HG03095 (cell line): ENCODE measurements around the gene IL1R2.
A peak's percentile ranks its signal among the peaks of the same experiment; 100 is the strongest.

Experiments
- ATAC-seq: cut with Tn5 transposase; IDR thresholded peaks from one replicate; pipeline ENCODE4 v1.9.1; 2021; ENCODE audit warnings: moderate library complexity; ENCODE audit not compliant: unreplicated experiment

The IL1R2 gene

DNA sequence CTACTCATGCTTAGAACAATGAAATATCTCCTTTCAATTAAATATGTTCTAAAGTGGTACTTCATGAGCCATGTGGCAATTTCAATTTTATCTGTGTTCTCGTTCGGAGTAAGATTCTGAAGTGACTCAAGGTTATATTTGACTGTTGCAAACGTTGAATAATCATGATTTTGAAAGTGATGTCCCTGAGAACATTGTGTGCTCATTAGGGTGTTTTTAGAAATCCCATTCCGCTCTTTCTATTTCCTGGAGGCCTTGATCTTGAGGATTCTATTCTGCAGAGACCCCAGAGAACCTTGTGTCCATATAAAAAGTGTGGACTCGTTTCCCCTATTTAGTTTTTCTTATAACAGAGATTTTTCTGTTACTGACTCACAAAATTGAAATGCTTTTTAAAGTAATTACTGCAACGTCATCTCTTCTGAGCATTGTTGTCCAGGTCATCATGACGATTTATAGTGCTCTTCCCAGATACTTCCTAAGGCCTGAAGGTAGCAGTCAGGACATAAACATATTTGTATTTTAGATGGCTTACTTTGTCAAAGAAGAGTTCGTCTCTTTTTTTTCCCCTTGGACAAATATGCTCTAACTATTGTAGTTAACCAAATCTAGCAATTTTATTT, 27.2 kb downstream of the IL1R2 start:
- ATAC-seq, result no peak

DNA sequence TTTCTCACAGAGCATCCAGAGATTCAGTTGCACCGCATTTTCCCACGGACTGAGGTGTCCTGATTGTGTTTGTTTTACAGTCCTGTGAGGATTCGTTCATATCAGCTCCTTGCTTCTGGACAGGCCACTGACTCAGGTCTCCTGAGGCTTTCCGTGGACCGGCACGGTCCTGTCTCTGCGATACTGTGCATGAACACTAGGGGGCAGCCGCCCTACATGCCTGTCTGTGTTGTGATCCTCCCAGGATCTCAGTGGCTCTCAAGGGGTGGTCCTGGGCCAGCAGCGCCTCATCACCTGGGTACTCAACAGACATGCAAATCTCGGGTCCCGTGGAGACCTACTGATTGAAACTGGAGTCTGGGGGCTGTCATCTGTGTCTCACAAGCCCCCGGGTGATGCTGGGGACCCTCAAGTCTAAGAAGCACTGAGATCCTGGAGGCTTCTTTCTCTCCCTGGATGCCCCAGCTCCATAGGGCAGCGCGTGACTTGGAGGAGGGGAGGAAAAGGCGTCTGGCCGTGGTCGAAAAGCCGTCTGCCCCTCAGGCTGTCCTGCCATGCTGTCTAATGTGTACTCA, 28.9 kb downstream of the IL1R2 start:
- ATAC-seq, result no peak

DNA sequence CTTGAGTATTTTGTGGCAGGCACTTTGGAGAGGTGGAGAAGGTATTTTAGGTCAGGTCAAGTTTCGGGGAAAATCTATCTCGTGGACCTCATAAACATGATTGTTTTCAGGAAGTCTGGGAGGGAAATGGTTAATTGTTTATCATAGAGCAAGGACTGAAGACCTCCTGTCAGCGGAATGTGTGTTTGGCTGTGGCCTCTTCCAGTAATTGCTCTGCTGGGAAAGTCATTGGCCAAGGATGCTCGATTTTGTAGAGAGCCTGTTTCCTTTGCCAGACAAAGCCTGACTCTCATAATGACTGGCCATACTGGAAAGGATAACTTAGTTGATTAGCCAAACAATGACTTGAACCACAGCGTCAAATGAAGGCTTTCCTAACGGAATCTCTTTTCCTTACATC, 30.0 kb downstream of the IL1R2 start:
- no peak for ATAC-seq

- ATAC-seq, result no peak
Observed at GRCh38 chr2:102022884-102023539, 31.3 kb downstream of the IL1R2 start.

DNA sequence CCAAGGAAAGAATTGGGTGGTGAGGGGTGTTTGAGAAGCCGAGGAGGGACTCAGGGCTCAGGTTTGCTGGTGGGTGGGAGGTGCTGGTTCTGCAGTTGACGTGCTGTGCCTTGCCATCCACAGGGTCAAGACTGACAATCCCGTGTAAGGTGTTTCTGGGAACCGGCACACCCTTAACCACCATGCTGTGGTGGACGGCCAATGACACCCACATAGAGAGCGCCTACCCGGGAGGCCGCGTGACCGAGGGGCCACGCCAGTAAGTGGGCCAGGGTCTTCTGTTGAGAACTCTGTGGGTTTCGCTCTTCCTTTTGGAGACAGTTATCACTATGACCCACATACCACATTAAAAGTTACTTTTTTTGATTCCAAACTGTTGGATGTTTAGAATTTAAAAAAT, 32.6 kb downstream of the IL1R2 start:
- no peak for ATAC-seq

DNA sequence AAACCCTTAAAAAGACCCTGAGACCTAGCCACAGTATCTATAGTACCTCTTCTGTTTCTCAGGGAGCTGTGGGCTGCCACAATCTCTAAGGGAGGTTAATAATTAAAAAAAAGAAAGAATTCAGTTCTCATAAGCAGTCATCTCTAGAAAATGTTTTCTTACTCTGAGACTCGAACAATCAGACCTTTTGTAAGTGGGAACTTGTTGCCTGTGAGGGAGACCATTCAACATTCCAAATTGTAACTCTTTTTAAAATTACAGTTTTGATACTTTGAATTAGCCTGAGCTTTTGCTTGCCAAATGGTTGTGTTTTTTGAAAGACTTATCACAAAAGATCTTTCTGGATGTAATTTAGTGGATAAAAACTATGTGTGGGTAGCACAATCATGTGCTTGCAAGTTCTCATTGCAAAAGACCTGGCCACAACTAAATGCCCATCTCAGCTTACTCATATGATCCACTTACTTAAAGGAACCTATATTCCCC, 33.3 kb downstream of the IL1R2 start:
- peak; percentile 68 for ATAC-seq

DNA sequence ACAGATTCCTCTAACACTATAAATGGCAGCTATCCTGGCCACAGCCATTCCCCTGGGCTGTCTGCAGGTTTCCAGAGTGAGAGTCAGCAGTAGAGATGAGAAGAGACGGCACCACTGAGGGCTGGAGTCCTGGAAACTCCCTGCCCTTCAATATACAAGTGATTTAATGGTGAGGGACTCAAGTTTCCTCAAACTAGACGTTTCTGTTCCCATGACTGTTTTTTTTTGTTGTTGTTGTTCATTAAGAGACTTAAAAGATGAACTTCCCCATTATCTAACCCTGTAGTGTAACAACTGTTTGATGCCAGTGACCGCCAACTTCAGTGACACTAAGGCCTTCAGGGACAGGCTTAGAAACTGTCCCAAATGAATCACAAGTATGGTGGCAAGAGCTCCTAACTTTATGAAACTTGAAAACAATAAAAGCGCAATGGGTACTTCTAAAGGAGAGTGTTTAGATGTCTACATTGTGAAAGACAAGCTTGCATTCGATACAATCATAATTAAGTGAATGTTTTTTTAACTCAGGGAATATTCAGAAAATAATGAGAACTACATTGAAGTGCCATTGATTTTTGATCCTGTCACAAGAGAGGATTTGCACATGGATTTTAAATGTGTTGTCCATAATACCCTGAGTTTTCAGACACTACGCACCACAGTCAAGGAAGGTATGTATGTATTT, 34.0 kb downstream of the IL1R2 start:
- ATAC-seq, result peak; percentile 47

DNA sequence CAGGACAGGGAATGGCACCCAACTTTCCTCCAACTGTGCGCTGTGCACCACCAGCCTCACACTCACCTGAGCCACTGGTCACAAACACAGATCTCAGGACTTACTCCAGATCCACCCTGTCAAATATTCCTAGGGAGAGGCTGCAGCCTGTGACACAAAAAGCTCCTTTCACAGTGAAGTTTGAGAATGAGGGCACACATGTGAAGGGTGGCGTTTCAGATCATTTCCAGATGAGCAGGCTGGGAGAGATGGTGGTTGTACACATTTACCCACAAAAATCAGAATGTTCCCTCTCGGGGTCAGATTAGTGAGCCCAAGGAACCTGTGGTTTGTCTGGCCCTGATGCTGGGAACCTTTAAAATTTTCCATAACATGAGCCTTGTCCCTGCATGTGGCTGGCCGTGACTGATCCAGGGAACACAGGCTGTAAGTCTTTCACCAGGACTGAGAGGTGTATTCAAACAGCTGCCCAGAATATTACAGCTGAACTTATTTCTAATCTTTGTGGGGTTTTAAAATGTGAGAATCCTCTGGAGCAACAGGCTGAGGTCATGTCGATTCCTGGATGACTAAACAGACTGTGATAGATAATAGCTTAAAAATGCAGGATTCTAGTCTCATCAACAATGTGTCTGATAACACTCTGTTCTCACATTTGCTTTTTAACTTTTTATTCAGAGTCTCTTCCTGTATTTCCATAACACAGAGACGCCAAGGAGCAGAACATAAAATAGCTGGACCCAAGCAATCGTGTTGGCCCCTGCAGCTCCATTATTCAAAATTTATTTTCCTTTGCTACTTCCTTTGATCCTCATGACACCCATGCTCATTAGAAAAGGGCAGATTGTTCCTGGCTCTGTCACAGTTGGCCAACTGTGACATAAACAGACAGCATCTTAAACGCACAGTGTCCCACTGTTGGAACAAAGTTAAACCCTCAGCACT, 35.5 kb downstream of the IL1R2 start:
- ATAC-seq, result no peak

GRCh38 chr2:102028470-102028869, 36.7 kb downstream of the IL1R2 start:
- ATAC-seq, result no peak

GRCh38 chr2:102029405-102029804, 37.6 kb downstream of the IL1R2 start:
- ATAC-seq, result no peak

DNA sequence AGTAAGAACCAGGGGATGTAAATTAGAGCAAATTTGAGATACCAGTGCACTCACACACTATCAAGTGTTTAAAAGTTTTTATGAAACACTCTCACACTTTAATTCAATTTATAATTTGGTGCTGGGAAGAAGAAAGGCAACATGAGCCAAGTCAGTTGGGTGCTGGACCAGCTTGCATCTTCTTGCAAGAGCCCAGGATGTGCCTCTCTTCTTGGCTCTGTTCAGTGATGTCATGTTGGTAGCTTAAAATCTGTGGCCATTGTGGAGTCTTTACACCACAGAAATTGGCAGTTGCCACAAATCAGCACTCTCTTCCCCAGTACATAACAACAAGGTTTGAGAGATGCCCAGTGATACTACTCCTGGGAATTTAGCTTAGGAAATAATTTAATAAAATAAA, 38.2 kb downstream of the IL1R2 start:
- no peak for ATAC-seq

DNA sequence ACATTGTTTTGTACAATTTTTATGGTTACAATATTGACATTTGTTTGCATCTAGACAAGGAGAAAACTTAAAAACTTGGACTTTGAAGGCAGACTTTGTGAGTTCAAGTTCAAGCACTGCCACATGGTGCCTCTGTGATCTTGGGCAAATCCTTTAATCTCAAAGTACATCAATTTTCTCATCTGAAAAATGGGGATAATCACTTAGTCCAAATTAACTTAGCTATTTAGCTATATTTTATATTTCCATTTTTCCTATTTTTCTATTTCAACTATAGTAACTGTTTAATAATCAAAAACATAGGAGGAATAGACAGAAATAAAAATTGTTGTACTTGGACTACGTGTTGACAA, 38.7 kb downstream of the IL1R2 start:
- ATAC-seq, result no peak

DNA sequence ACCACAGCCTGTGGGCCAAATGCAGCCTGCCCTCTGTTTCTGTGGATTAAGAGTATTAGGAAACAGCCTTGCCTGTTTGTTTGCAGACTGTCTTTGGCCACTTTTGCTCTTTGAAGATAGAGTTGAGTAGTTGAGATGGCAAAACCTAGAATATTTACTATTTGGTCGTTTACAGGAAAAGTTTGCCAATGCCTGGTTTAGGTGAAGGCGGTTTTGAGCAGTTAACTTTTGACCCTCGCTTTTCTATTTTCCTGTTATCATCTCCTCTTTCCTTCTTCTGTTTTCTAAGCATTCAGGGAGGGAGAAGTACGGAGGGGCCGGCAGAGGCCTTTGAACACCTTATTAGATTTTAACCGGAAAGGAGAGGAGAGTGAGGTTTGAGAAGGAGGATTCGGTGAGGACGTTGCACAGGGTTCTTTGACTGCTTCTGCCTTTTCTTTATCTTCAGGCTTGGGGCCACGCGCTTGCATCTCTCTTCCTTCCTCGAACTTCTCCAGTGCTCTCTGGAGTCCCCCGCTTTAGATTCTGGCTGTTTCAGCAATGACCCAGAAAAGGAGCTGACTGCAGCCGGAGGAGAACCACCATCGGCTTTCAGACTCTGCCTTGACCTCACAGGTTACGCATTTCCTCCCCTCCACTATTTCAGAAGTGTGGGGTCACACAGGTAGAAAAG, 39.2 kb downstream of the IL1R2 start:
- ATAC-seq, result no peak

DNA sequence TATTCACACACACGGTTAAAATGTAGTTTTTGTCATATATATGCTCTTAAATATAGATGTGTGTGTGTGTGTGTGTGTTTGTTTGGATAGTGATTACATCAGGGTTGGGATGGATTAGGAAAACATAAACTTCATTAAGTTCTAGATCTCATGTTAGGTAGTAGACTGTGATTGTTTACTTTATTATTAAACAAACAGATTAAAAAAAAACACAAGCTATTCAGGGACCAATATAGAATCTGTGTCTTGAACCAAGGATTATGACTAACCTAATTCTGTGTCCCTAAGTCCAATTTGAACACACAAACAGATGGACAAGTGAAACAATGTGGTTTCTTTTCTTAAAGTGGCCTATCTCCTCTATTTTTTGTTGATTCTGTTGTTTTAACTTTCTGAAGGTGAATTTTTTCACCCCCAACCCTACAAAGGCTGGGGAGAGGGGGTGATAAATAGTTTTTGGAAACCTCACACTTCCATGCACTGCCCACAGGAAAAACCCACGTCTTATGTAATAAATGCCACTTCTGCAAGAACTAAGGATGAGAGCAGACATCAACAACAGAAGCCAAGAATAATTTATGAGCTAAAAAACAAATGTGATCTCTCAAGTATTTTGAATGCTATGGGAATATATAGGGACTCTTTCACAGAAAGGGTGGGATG, 40.7 kb downstream of the IL1R2 start:
- ATAC-seq, result no peak

DNA sequence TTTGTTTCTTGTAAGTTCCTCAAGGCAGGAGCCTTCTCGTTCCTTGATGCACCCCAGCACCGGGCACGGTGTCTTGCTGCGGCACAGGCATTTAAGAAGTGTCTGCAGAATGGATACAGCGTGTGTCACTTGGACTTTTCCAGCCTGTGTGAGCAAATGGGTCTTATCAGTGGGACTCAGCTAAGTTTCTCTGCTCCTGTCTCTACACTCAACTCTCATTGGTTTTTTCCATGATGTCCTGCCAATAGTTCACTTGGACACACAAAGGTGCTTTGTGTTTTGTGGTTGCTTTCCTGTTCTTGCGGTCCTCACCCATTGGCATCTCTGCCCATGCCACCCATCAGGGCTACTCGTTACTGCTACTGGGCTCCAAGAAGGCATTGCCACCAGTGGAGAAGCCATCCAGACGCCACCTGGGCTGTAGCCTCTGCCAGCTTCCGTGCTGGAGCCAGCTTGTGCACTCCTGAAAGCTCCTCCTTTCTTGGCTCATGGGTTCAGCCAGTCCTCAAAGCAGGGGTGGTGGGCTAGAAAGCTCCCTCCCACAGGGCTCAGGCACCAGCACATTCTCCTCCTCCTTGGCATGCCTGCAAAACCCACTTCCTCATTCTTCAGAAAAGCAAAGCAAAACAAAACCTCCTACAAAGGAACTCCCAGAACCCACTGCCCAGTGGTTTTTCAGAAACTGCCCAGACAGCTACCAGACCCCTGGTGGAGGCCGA, 41.4 kb downstream of the IL1R2 start:
- ATAC-seq, result no peak

GRCh38 chr2:102033750-102034682, 42.3 kb downstream of the IL1R2 start:
- ATAC-seq, result no peak

- no peak for ATAC-seq
Observed at GRCh38 chr2:102034683-102035548, 43.2 kb downstream of the IL1R2 start.
